ENCODE results near the gene KDM5B.
A peak's percentile ranks its signal among the peaks of the same experiment; 100 is the strongest.

The KDM5B gene

DNA sequence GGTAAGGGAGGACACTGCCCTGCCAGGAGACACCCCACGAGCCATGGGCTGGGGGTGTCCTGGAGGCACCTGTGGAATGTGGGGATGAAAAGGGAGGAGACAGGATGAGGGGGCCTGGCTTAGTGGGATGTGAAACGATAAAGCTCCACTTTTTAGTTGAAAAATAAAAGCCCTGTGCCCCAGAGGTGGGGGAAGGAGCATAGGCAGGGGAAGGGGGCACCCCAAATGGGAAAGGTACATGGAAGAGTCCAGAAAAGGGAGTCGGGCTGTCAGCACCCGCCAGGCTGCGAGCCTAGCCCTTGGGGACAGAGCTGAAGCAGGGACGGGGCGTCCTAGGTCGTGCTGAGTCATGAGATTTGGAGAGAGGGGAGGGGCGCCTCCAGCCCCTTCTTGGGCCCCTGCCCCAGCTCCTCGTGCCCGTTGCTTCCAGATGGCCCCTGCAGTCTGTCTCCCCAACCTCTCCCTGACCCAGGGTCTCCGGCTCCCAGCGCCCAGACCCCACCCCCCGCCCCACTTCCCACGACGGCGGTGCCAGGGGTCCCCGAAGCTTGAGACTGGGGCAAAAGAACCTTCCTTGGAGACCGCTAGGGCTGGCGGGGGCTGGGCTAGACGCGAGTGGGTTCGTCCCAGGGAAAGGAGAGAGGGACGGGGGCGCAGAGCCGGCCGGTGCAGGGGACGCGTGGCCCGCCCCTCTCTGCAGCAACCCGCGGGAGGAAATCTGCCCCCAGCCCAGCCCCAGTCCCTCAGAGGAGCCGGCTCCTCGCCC is 98.8 kb downstream of the KDM5B start:
- peak overlapping the region; percentile 33 to 62 for H3K4me3 ChIP-seq (ENCODE audit: low read depth in 1 of 2, low read length in 2 of 2)
- peaks cover 45% of the 10 kb centered on the region for H3K27me3 ChIP-seq (ENCODE audit: low read depth, low read length)
- H3K9me3 ChIP-seq (ENCODE audit: control insufficient read depth in 1 of 2, low read length in 2 of 2), result no peaks in the 10 kb centered on the region
- H3K27ac ChIP-seq (ENCODE audit: low read length), result no peak overlapping the region
- H3K36me3 ChIP-seq (ENCODE audit: control insufficient read depth in 1 of 2, insufficient read depth in 2 of 2, low read length in 2 of 2), result no peaks in the 10 kb centered on the region
- peaks cover 0 to 18% of the 10 kb centered on the region in 2 donors for H3K4me1 ChIP-seq (ENCODE audit: control insufficient read depth in 1 of 2, insufficient read depth in 2 of 2, low read length in 2 of 2)

- Histone ChIP-seq H3K27ac (ENCODE audit: low read length) (no peak overlapping the region), H3K9me3 (ENCODE audit: control insufficient read depth in 1 of 2, low read length in 2 of 2) (no peaks in the 10 kb centered on the region), H3K27me3 (ENCODE audit: low read depth, low read length) (peaks cover 52% of the 10 kb centered on the region), H3K4me1 (ENCODE audit: control insufficient read depth in 1 of 2, insufficient read depth in 2 of 2, low read length in 2 of 2) (peaks cover 0 to 18% of the 10 kb centered on the region in 2 donors), H3K4me3 (ENCODE audit: low read depth in 1 of 2, low read length in 2 of 2) (no peak overlapping the region), H3K36me3 (ENCODE audit: control insufficient read depth in 1 of 2, insufficient read depth in 2 of 2, low read length in 2 of 2) (no peaks in the 10 kb centered on the region)
Measured at GRCh38 chr1:202708456-202709275, 99.6 kb downstream of the KDM5B start.

GRCh38 chr1:202706851-202707250 is 101.4 kb downstream of the KDM5B start:
- no peaks in the 10 kb centered on the region for H3K36me3 ChIP-seq (ENCODE audit: control insufficient read depth in 1 of 2, insufficient read depth in 2 of 2, low read length in 2 of 2)
- H3K9me3 ChIP-seq (ENCODE audit: control insufficient read depth in 1 of 2, low read length in 2 of 2), result no peaks in the 10 kb centered on the region
- peaks cover 56% of the 10 kb centered on the region for H3K27me3 ChIP-seq (ENCODE audit: low read depth, low read length)
- H3K4me3 ChIP-seq (ENCODE audit: low read depth in 1 of 2, low read length in 2 of 2), result no peak overlapping the region
- H3K4me1 ChIP-seq (ENCODE audit: control insufficient read depth in 1 of 2, insufficient read depth in 2 of 2, low read length in 2 of 2), result peaks cover 0 to 18% of the 10 kb centered on the region in 2 donors
- no peak overlapping the region for H3K27ac ChIP-seq (ENCODE audit: low read length)

DNA sequence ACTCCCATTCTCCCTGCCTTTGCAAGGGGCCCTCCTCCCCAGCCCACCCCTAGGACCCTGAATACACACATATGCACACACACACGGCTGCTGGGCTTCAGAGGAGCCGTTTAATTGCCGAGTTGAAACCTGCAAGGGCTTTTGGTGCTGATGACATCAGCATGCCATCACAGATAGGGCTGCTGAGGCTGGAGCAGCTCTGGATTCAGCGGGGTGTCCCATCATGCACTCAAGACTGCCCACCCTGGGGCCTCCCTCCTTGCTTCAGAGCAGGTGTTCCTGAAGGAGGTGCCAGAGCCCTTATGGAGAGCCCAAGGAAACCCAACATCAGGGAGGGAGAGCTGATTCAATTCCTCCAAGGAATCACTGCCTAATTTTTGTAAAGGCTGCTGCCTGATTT is 103.6 kb downstream of the KDM5B start:
- Histone ChIP-seq H3K27me3 (ENCODE audit: low read depth, low read length) (peaks cover 42% of the 10 kb centered on the region), H3K9me3 (ENCODE audit: control insufficient read depth in 1 of 2, low read length in 2 of 2) (no peaks in the 10 kb centered on the region), H3K4me1 (ENCODE audit: control insufficient read depth in 1 of 2, insufficient read depth in 2 of 2, low read length in 2 of 2) (peaks cover 0 to 7% of the 10 kb centered on the region in 2 donors), H3K27ac (ENCODE audit: low read length) (no peak overlapping the region), H3K4me3 (ENCODE audit: low read depth in 1 of 2, low read length in 2 of 2) (no peak overlapping the region), H3K36me3 (ENCODE audit: control insufficient read depth in 1 of 2, insufficient read depth in 2 of 2, low read length in 2 of 2) (no peaks in the 10 kb centered on the region)

DNA sequence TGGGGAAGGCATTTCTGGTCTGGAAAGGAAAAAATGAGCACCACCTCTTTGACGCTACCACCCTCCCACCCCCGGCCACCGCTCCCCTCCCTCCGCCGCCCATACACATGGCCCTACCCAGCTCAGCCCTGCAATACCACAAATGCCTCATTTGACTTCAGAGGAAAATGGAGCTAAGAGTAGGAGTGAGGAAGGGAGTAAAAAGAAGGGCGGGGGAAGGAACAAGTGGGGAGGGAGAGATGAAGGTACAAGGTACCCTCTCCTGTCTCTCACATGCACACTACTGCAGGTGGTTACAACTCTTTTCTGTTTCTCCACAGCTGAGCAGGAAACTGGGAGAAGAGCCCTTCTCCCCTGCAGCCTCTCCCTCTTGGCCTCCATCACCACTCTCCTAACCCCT is 105.0 kb downstream of the KDM5B start:
- H3K27me3 ChIP-seq (ENCODE audit: low read depth, low read length), result peaks cover 28% of the 10 kb centered on the region
- no peak overlapping the region for H3K27ac ChIP-seq (ENCODE audit: low read length)
- H3K9me3 ChIP-seq (ENCODE audit: control insufficient read depth in 1 of 2, low read length in 2 of 2), result no peaks in the 10 kb centered on the region
- H3K4me1 ChIP-seq (ENCODE audit: control insufficient read depth in 1 of 2, insufficient read depth in 2 of 2, low read length in 2 of 2), result no peaks in the 10 kb centered on the region
- no peak overlapping the region for H3K4me3 ChIP-seq (ENCODE audit: low read depth in 1 of 2, low read length in 2 of 2)
- H3K36me3 ChIP-seq (ENCODE audit: control insufficient read depth in 1 of 2, insufficient read depth in 2 of 2, low read length in 2 of 2), result no peaks in the 10 kb centered on the region

GRCh38 chr1:202702088-202702487 is 106.1 kb downstream of the KDM5B start:
- Histone ChIP-seq H3K27ac (ENCODE audit: low read length) (no peak overlapping the region), H3K9me3 (ENCODE audit: control insufficient read depth in 1 of 2, low read length in 2 of 2) (no peaks in the 10 kb centered on the region), H3K4me1 (ENCODE audit: control insufficient read depth in 1 of 2, insufficient read depth in 2 of 2, low read length in 2 of 2) (no peaks in the 10 kb centered on the region), H3K36me3 (ENCODE audit: control insufficient read depth in 1 of 2, insufficient read depth in 2 of 2, low read length in 2 of 2) (no peaks in the 10 kb centered on the region), H3K27me3 (ENCODE audit: low read depth, low read length) (peaks cover 23% of the 10 kb centered on the region), H3K4me3 (ENCODE audit: low read depth in 1 of 2, low read length in 2 of 2) (no peak overlapping the region)

GRCh38 chr1:202701200-202701599 is 107.0 kb downstream of the KDM5B start:
- no peak overlapping the region for H3K27ac ChIP-seq (ENCODE audit: low read length)
- H3K4me1 ChIP-seq (ENCODE audit: control insufficient read depth in 1 of 2, insufficient read depth in 2 of 2, low read length in 2 of 2), result no peaks in the 10 kb centered on the region
- H3K36me3 ChIP-seq (ENCODE audit: control insufficient read depth in 1 of 2, insufficient read depth in 2 of 2, low read length in 2 of 2), result no peaks in the 10 kb centered on the region
- no peaks in the 10 kb centered on the region for H3K9me3 ChIP-seq (ENCODE audit: control insufficient read depth in 1 of 2, low read length in 2 of 2)
- H3K27me3 ChIP-seq (ENCODE audit: low read depth, low read length), result peaks cover 29% of the 10 kb centered on the region
- H3K4me3 ChIP-seq (ENCODE audit: low read depth in 1 of 2, low read length in 2 of 2), result no peak overlapping the region

GRCh38 chr1:202700061-202700460 is 108.2 kb downstream of the KDM5B start:
- Histone ChIP-seq H3K27me3 (ENCODE audit: low read depth, low read length) (peaks cover 27% of the 10 kb centered on the region), H3K4me1 (ENCODE audit: control insufficient read depth in 1 of 2, insufficient read depth in 2 of 2, low read length in 2 of 2) (no peaks in the 10 kb centered on the region), H3K9me3 (ENCODE audit: control insufficient read depth in 1 of 2, low read length in 2 of 2) (no peaks in the 10 kb centered on the region), H3K36me3 (ENCODE audit: control insufficient read depth in 1 of 2, insufficient read depth in 2 of 2, low read length in 2 of 2) (no peaks in the 10 kb centered on the region), H3K27ac (ENCODE audit: low read length) (no peak overlapping the region), H3K4me3 (ENCODE audit: low read depth in 1 of 2, low read length in 2 of 2) (no peak overlapping the region)

GRCh38 chr1:202698276-202698675 is 109.9 kb downstream of the KDM5B start:
- Histone ChIP-seq H3K27me3 (ENCODE audit: low read depth, low read length) (peaks cover 15% of the 10 kb centered on the region), H3K27ac (ENCODE audit: low read length) (no peak overlapping the region), H3K4me1 (ENCODE audit: control insufficient read depth in 1 of 2, insufficient read depth in 2 of 2, low read length in 2 of 2) (no peaks in the 10 kb centered on the region), H3K4me3 (ENCODE audit: low read depth in 1 of 2, low read length in 2 of 2) (no peak overlapping the region), H3K36me3 (ENCODE audit: control insufficient read depth in 1 of 2, insufficient read depth in 2 of 2, low read length in 2 of 2) (no peaks in the 10 kb centered on the region), H3K9me3 (ENCODE audit: control insufficient read depth in 1 of 2, low read length in 2 of 2) (no peaks in the 10 kb centered on the region)

- no peaks in the 10 kb centered on the region for H3K9me3 ChIP-seq (ENCODE audit: control insufficient read depth in 1 of 2, low read length in 2 of 2)
- no peaks in the 10 kb centered on the region for H3K36me3 ChIP-seq (ENCODE audit: control insufficient read depth in 1 of 2, insufficient read depth in 2 of 2, low read length in 2 of 2)
- H3K4me3 ChIP-seq (ENCODE audit: low read depth in 1 of 2, low read length in 2 of 2), result no peak overlapping the region
- H3K27ac ChIP-seq (ENCODE audit: low read length), result no peak overlapping the region
- no peaks in the 10 kb centered on the region for H3K4me1 ChIP-seq (ENCODE audit: control insufficient read depth in 1 of 2, insufficient read depth in 2 of 2, low read length in 2 of 2)
- peaks cover 9% of the 10 kb centered on the region for H3K27me3 ChIP-seq (ENCODE audit: low read depth, low read length)
Measured at GRCh38 chr1:202697038-202697437, 111.2 kb downstream of the KDM5B start.

GRCh38 chr1:202694314-202694713 is 113.9 kb downstream of the KDM5B start:
- no peak overlapping the region for H3K27ac ChIP-seq (ENCODE audit: low read length)
- no peak overlapping the region for H3K4me3 ChIP-seq (ENCODE audit: low read depth in 1 of 2, low read length in 2 of 2)
- no peaks in the 10 kb centered on the region for H3K4me1 ChIP-seq (ENCODE audit: control insufficient read depth in 1 of 2, insufficient read depth in 2 of 2, low read length in 2 of 2)
- no peaks in the 10 kb centered on the region for H3K36me3 ChIP-seq (ENCODE audit: control insufficient read depth in 1 of 2, insufficient read depth in 2 of 2, low read length in 2 of 2)
- H3K27me3 ChIP-seq (ENCODE audit: low read depth, low read length), result peaks cover 7% of the 10 kb centered on the region
- H3K9me3 ChIP-seq (ENCODE audit: control insufficient read depth in 1 of 2, low read length in 2 of 2), result no peaks in the 10 kb centered on the region

Data from muscle layer of duodenum (tissue), 2 donors.